ENCODE measurements around the gene DIP2B. TPM values are rescaled to one million over a fixed set of nuclear protein-coding genes. Genes with fewer than 3 reads are reported as not detected.

The DIP2B gene
- total RNA-seq, 1 experiment from 2014 or later, result 33.9 TPM

DNA sequence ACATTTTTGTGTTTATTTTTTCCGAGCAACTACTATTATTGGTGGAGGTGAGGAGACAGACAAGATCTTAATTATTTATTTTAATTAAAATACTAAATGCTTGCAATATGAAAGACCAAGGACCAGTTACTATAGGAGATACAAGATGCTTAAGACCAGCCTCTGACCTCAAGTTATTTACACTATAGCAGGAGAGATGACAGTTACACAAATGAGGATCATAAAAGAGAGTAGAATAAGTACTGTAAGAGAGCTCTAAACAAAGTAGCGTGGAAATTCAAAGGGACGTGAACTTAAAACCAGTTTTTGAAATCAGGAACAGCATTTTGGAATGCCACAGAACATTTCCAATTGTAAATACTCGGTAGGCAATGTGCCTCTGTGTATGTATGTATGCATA lies 131.1 kb downstream of the DIP2B start:
- DNase-seq (ENCODE audit: low read depth), result no peak

DNA sequence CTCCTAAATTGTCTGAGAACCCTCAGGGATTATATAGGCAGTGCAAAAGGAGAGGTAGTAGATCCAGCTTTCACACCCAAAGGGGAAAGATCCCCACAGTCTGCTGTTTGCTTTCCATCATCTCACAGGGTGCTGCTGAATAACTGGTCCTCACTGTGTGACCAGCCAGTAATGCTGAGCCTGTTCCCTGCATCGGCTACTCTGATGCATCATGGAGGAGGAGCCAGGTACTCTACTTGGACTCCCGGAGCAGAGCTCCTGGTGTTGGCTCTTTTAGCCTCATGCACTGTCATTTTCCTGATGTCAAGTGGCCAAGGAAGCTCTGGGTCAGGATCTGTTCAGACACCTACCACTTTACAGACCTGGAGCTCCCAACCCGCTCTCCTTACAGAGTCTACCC lies 131.7 kb downstream of the DIP2B start:
- no peak for DNase-seq (ENCODE audit: low read depth)

DNA sequence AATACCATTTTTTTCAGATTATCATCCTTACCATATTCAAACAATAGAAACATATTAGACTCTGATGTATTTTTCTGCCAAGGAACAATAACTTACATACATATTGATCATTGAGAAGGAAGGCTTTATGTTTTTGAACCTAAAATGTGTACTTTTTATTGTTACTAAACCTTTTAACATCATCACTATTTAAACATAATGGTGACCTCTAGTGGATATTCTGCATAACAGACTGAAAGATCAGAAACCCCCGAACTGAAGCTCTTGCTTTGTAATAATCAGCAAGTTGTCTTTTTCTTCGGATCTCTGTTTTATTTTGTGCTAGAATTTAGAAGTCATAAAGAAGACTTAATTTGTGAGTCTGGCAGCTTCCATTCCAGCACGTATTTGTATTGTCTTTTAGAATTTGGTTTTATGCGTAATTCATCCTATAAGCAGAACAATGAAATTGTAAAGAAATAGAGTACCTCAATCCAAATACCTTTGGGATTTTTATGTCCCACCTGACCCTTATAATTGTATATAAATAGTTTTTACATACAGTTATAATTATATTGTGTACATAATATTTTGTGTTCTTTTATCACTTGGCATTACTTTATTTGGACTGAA lies 133.2 kb downstream of the DIP2B start:
- no peak for DNase-seq (ENCODE audit: low read depth)

DNA sequence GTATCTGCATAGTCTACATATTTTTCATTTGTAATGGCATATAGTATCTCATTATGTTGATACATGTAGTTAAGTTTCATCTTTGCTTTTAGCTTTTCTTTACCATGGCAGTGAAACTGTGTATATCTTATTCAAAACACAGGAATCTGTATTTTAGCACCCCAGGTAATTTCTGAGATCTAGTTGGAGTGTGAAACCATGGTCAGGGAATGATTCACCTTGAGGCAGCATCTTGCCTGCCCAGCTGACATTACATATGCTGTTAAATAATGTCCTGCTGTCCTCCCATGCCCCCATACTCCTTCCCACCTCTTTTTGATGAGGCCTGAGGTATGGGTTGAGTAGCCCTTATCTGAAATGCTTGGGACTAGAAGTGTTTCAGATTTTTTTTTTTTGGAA lies 133.7 kb downstream of the DIP2B start:
- DNase-seq (ENCODE audit: low read depth), result no peak

DNA sequence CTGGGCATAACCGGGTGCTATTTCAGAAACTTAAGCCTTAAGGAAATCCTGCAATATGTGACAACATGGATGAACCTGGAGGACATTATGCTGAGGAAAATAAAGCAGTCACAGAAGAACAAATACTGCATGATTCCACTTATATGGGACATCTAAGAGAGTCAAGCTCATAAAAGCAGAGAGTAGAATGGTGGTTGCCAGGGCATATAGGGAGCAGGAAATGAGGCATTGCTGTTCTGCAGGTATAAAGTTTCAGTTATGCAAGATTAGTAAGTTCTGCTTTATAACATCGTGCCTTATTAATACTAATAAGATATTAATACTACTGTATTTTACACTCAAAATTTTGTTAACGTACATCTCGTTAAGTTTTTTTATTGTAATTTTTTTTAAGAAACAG lies 134.9 kb downstream of the DIP2B start:
- DNase-seq (ENCODE audit: low read depth), result no peak

DNA sequence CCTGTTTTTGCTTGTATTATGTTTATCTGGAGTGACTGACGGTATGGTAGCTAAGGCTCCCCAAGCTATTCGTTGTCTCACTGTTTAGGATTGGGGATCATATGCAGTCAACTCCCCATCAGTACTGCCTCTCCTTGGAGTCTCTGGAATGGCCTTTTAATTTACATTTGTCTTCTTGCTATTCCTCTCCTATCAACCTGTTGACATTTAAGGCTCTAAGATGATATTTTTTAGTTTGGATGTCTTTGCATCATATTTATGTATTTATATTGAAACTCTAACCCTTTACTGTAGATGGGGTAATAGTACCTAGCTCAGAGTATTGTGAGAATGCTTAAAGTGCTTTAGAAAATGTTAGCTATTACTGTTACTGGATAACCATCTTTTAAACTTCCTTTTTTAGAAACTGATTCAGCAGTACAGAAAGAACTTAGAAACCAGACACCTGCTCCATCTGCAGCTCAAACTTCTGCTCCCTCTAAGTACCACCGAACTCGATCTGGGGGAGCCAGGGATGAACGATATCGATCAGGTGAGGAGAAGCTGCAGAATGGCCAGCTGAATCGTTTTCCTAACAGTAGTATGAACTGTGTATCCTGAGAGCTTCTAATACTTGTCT lies 135.6 kb downstream of the DIP2B start:
- no peak for DNase-seq (ENCODE audit: low read depth)

DNA sequence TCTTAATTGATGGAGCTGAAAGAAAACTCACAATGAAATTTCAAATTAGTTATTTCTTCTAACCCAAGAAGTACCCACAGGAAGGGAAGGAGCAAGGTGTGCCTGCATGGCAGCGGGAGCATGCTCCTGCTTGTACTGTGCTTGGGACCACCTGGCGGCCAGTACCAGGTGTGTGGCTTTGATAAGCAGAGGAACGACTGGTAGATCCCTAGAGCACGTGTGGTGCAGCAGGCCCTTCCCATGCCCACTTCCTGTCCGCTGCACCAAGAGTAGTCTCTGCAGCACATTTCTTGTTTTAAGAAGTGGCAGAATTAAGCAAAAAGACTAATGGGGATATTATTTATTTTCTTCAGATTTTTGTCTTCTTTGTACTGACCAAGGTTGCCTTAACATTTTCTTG lies 136.8 kb downstream of the DIP2B start:
- DNase-seq (ENCODE audit: low read depth), result no peak

DNA sequence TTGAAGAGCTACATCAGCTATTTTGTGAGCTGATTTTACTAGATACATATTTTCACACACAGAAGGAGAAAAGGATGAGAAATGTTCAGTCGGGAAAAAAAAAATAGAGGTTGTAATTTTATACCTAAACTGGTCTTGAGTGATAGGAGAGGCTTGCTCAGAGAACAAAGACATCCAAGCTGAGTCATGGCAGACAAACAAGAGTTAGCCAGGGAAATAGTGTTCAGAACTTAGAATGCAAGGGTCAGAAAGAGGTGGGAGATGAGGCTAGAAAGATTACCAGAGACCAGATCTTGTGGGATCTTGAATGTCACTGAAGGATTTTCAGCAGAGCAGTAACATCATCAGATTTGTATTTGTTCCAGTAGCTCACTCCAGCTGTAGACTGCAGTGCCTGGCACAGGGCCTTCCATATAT lies 137.3 kb downstream of the DIP2B start:
- peak; percentile 66 for DNase-seq (ENCODE audit: low read depth)

DNA sequence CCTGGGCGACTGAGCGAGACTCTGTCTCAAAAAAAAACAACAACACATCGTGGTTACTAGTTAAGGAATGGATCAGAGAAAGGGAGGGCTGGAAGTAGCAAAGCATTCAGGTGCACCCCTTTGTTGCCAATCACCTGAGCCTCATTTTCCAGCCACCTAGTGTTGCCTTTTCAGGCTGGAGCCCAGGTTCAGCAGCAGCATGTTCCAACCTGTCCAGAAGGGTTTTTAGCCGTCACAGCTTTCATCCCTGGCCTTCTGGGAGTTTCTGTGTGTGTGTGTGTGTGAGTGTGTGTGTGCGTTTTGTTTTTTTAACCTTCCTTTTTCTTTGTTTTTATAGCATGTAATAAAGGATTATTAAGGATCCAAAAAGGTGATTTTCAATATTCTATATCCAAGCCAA lies 138.0 kb downstream of the DIP2B start:
- no peak for DNase-seq (ENCODE audit: low read depth)

DNA sequence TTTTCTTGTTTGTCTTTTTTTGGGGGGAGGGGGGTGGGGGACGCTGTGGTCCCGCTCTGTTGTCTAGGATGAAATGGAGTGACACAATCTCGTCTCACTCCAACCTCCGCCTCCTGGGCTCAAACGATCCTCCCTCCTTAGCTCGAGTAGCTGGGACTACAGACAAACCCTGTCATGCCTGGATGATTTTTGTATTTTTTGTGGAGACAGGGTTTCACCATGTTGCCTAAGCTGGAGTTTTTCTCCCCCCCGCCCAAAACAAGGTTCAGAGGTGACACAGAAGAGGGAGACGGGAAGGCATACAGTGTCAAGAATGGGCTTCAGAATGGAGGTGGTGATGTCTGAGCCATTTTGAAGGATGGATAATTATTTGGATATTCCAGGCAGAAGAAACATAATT lies 142.2 kb downstream of the DIP2B start:
- DNase-seq (ENCODE audit: low read depth), result no peak

DNA sequence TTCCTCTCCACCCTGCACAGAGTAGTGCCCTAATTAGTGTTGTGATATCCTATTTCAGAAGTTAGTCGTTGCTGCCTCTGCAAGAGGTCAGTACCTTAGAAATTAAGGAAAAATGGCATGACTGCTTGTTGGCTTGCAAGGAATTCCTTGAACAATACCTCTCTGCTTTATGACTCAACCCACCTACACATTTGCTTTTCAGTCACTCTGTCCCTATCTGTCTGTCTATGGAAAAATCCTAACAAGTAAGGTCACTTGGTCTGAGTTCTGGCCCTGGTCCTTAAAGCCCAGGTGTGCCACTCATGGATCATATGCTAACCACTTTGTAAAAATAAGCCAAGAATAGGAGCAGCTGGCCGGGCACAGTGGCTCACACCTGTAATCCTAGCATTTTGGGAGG lies 142.7 kb downstream of the DIP2B start:
- DNase-seq (ENCODE audit: low read depth), result peak; percentile 34

DNA sequence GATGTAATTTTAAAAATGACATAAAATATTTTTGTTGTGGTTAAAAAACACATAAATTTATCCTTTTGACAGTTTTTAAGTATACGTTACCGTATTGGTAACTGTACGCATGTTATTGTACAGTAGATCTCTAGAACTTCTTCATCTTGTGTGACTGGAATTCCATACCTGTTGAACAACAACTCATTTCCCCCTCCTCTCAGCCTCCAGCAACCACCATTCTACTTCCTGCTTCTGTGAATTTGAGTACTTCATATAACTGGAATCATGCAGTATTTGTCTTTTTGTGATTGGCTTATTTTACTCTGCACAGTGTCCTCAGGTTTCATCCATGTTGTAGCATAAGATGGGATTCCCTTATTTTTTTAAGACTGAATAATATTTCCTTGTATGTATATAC lies 145.5 kb downstream of the DIP2B start:
- DNase-seq (ENCODE audit: low read depth), result no peak

DNA sequence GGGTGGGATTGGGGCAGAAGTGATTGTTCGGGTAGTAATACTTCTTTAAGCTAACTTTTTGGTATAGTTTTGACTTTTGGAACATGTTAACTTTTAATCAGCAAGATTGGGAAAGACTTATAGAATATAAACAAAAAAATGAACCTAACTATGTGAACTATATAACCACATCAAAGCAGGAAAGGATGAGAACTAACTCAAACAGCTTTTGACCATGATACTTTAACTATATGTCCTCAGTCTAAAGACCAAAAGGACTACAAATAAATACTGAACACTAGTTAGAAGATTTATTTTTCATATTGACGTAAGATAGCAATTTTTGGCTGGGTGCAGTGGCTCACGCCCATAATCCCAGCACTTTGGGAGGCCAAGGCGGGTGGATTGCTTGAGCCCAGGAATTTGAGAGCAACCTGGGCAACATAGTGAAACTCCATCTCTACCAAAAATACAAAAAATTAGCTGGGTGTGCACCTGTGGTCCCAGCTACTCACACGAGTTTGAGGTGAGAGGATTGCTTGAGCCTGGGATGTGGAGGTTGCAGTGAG lies 150.7 kb downstream of the DIP2B start:
- DNase-seq (ENCODE audit: low read depth), result no peak

DNA sequence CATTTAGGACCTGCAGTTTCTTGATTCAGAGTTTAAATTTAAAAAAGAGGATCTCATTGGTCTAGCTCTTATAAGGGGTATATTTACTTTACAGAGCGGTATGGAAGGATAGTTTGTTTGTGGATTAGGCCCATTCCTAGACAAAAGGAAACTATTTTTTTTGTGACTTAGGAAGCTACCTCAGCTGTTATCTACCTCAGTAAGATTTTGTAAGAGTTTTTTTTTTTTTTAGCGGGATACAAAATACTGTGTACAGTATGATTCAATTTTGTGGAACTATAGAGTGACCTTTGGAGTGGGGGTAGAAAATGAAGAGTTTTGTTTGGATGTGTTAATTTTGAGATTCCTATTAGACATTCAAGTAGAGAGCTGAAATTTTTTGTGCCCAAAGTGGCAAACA lies 154.5 kb downstream of the DIP2B start:
- DNase-seq (ENCODE audit: low read depth), result no peak

DNA sequence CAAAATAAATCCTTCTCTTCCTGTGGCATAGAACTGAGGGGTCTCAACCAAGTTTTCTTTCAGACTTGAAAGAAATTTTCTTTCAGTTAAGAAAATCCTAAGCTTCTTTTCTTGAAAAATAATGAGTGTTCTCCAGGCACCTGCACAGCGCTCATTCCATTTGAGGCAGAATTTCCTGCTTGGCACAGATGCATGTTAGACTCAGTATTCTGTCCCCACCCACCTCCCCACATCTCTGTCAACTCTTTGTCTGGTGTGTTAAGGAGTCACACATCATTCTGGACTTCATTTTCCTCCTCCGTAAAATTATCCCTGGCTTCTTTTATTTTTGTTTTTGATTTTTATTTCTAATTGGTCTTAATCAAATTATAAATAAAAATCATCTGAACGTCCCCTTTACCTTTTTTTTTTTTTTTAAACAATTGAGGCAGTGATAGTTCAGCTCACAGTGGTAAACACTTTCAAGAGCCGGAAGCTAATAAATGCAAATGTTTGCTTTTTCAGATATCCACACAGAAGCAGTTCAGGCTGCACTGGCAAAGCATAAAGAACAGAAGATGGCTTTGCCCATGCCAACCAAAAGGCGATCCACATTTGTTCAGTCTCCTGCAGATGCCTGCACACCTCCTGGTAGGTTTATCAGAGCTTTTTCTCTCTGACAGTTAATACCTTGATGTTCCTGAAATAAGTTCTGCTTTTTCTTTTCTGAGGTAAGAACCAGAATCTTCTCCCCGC lies 155.1 kb downstream of the DIP2B start:
- no peak for DNase-seq (ENCODE audit: low read depth)

DNA sequence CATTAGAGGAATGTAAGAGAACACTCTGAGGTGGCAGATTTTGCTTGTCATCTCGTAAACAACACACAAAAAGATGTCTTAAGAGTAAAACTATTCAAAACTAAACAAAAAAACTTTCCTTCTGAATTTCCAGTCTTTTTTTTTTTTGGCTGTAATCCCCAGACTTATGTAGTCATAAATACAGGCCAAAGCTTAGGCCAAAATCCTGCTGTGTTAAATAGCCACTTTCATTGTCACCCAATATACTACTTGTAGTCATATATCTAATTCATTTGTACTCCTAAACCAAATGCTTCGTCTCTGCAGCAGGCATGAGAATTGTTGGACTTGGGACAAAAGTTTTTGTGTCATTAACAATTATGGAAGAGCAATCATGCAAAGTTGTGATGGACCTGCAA lies 155.6 kb downstream of the DIP2B start:
- DNase-seq (ENCODE audit: low read depth), result no peak

DNA sequence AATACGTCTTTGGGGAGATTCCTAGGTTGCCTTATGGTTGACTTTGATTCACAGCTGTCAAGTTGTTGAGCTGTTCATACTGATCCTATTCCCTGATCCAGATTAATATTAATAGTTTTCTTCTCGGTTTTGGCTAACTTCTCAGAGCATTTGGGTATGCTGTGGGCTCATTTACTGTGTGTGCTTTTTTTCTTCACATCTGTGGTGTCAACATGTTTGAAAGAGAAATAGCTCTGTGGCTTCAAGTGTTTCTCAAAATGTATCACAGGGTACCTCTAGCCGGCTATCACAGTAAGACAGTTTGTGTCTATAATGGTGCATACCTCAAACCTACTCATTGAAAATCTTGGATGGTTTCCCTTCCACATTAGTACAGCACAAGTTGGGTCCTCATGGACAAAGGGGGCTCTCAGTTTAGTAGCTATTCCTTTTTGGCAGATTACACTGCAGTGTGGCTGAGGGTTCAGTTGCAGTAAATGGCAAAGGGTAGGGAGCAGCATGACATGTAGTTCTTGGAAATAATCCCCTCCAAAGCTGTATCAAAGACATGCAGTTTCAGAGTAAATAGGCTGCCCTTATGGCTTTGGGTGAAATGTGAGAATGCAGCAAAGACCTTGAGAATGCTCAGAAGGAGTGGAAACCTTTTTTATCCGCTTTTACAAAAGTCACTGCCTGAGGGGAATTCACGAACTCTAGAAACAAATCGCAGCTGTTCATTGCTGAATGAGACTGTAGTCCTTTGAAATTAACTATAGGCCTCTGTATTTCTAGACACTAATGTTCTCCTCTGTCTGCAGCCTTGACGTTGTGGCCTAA lies 156.7 kb downstream of the DIP2B start:
- no peak for DNase-seq (ENCODE audit: low read depth)

DNA sequence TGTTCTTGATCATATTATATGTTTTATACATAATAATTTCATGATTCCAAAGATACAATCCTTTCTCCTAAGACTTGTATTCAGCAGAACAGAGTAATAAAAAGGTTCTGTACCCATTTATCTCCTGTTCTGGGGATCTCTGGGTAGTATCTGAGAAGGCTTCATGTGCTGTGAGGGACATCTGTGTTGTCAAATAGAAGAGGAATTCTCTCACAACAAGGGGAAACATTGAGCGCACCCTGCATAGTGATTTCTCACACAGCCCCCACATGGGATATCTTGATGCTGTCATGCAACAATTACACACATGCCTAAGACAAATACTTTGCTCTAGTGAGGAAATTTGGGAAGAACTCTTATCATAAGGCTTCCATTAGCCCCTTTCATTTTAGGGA lies 157.3 kb downstream of the DIP2B start:
- no peak for DNase-seq (ENCODE audit: low read depth)

DNA sequence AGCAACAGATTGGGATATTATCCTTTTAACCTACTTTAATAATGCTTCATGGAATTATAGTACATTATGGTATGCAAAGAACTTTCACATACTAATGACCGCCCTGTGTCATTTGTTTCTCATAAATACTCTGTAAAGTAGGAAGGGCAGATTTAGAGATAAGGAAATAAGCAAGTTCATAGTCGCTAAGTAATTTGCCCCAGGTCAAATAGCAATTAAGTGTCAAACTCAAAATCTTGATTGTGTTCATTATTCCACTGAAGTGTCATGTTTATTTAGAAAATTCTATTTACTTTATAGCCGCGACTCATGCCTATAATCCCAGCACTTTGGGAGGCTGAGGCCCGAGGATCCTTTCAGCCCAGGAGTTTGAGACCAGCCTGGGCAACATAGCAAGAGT lies 160.4 kb downstream of the DIP2B start:
- no peak for DNase-seq (ENCODE audit: low read depth)

DNA sequence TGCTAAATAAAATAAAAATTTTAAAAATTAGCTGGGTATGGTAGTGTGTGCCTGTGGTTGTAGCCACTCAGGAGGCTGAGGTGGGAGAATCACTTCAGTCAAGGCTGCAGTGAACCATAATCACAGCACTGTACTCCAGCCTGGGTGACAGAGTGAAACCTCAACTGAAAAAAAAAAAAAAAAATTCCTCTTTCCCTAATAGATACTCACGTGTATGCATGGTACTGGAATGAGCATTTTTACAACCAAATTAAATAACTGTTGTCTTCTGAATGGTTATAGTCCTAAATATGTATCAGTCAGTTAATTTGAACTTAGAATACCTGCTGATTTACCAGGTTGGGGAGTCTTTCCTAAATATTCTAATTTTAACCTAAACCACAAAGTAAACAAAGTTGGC lies 160.8 kb downstream of the DIP2B start:
- no peak for DNase-seq (ENCODE audit: low read depth)

DNA sequence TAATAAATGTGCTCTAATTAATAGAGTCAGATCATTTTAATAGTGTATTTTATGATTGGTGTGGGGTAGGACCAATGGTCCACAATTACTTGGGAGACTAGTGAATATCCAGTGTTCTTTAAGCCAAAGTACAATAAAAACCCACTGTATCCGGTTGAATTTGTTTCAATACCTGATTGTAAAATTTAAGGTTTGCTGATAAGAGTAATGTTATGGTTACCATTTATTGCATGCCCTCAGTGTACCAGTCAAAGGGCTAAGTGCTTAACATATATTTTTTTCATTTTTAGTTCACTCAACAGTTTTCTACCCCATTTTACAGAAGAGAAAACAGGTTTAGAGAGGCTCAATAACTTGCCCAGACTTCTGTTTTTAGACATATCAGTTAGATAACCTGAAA lies 161.2 kb downstream of the DIP2B start:
- no peak for DNase-seq (ENCODE audit: low read depth)

DNA sequence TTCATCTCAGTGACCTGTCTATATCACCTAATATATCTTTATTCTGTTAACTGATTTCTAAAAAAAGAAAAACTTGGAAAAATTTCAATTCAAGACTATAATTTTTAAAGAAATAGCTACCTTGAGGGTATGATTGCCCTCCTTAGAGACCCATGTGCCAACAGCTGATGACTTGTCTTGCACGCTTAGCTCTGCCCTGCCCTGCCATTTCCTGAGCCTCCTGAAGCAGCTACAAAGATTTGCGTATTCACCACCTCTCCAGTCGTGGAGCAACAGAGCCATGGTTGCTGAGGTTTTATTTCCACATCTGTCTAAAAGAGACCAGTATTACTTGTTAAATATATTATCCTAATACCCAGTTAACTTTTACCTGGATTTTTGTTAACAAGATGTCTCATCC lies 167.4 kb downstream of the DIP2B start:
- no peak for DNase-seq (ENCODE audit: low read depth)
